ENCODE measurements around the gene IL23A. TPM values are rescaled to one million over a fixed set of nuclear protein-coding genes. Genes with fewer than 3 reads are reported as not detected.

Gene IL23A
- total and polyA plus RNA-seq, 10 of the 15 experiments (the other 5 are each of a cell fraction or from before 2014, with no cell fraction given): 3.3 to 11.1 (median 5.2) TPM

- intact Hi-C loops (cut with micrococcal nuclease; ENCODE audit: unreplicated experiment): no loop called here
These were observed 41.3 kb upstream of the IL23A start for GRCh38 chr12:56297400-56297799.

GRCh38 chr12:56298828-56299227, 39.9 kb upstream of the IL23A start:
- peak overlapping the region; percentile 93 for H3K4me3 ChIP-seq
- TF ChIP-seq, protein P1, sequence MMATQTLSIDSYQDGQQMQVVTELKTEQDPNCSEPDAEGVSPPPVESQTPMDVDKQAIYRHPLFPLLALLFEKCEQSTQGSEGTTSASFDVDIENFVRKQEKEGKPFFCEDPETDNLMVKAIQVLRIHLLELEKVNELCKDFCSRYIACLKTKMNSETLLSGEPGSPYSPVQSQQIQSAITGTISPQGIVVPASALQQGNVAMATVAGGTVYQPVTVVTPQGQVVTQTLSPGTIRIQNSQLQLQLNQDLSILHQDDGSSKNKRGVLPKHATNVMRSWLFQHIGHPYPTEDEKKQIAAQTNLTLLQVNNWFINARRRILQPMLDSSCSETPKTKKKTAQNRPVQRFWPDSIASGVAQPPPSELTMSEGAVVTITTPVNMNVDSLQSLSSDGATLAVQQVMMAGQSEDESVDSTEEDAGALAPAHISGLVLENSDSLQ (IDR thresholded peaks at IDR 0.05): peak; percentile 89
- TF ChIP-seq BACH1 (IDR thresholded peaks at IDR 0.05; ENCODE audit: borderline replicate concordance): no peak
- intact Hi-C loops (cut with micrococcal nuclease; ENCODE audit: unreplicated experiment) (no loop called here), in situ Hi-C loops (cut with MboI) (no loop called here)
- H2AFZ ChIP-seq (ENCODE audit: control insufficient read depth, low read depth, low read length): peak overlapping the region; percentile 79; the same call in 1 of the 2 replicates
- peaks cover 55% of the 10 kb centered on the region for H3K79me2 ChIP-seq (ENCODE audit: control insufficient read depth, insufficient read depth, low read length)
- DNase-seq (ENCODE audit: low read depth, low spot score) (no peak), FAIRE-seq (no peak), ATAC-seq (no peak)
- H4K20me1 ChIP-seq (ENCODE audit: control insufficient read depth, insufficient read depth): no peaks in the 10 kb centered on the region
- POLR2A ChIA-PET: interaction anchor here (1.0 to 2.2 kb wide), 9 partner anchors 9 to 152 kb away, joined by 3 to 8 read pairs (median 4); partner anchors contain the start of genes CNPY2, COQ10A, IL23A and PAN2
- 0 out of 4 replicates have a peak, but pooled peaks cover 0 to under 1% of the 10 kb centered on the region in 2 experiments for H3K36me3 ChIP-seq (ENCODE audit: control insufficient read depth in 2 of 2, insufficient read depth in 2 of 2, low read length in 1 of 2)
- H3K27me3 ChIP-seq (replicated peaks in 1 of 2; ENCODE audit: control insufficient read depth in 2 of 2, insufficient read depth in 2 of 2, low read length in 1 of 2): no peaks in the 10 kb centered on the region
- WGBS (ENCODE audit: insufficient coverage, insufficient replicate concordance, low lambda C conversion rate, missing lambda C conversion rate): 58% methylated on average over 5 of the region's 5 CpGs
- H3K9ac ChIP-seq (ENCODE audit: control insufficient read depth, insufficient read depth, low read length): peak overlapping the region; percentile 81; the same call in 1 of the 2 replicates
- no TSS peak for BruUV-seq (replicated peaks)
- H3K9me3 ChIP-seq (replicated peaks; ENCODE audit: control insufficient read depth, insufficient read depth, low read length): no peaks in the 10 kb centered on the region
- peak overlapping the region; percentile 70 for H3K4me2 ChIP-seq (ENCODE audit: control insufficient read depth, insufficient read depth)
- peaks cover 32% of the 10 kb centered on the region for H3K4me1 ChIP-seq (ENCODE audit: control insufficient read depth, insufficient read depth, low read length)
- RAD21 ChIA-PET (ENCODE audit: unreplicated experiment): interaction anchor here (0.8 to 1.4 kb wide), 4 partner anchors 32 to 166 kb away, joined by 3 to 5 read pairs (median 4); partner anchors contain the start of gene COQ10A
- CTCF ChIA-PET: interaction anchor here (0.5 to 2.0 kb wide), 12 partner anchors 9 to 373 kb away, joined by 3 to 7 read pairs (median 3); partner anchors contain the start of genes ANKRD52, CNPY2, COQ10A and RNF41
- SMC1A ChIA-PET (ENCODE audit: uncharacterized antibody, unreplicated experiment): interaction anchor here (1.0 to 2.8 kb wide), 8 partner anchors 10 to 165 kb away, joined by 3 to 14 read pairs (median 4); partner anchors contain the start of gene PAN2
- H3K27ac ChIP-seq (ENCODE audit: control insufficient read depth, insufficient read depth): peak overlapping the region; percentile 75

More at GRCh38 chr12:56297400-56297799, 41.3 kb upstream of the IL23A start:
- in situ Hi-C loops (cut with MboI): no loop called here
- H3K27ac ChIP-seq (ENCODE audit: control insufficient read depth, insufficient read depth): peak overlapping the region; percentile 7; the same call in 1 of the 2 replicates
- no peak for ATAC-seq
- no peak overlapping the region for H3K9ac ChIP-seq (ENCODE audit: control insufficient read depth, insufficient read depth, low read length)
- H3K9me3 ChIP-seq (replicated peaks; ENCODE audit: control insufficient read depth, insufficient read depth, low read length): no peaks in the 10 kb centered on the region
- H3K27me3 ChIP-seq (replicated peaks in 1 of 2; ENCODE audit: control insufficient read depth in 2 of 2, insufficient read depth in 2 of 2, low read length in 1 of 2): no peaks in the 10 kb centered on the region
- POLR2A ChIA-PET: interaction anchor here (0.5 to 2.2 kb wide), 6 partner anchors 19 to 253 kb away, joined by 3 to 8 read pairs (median 5); partner anchors contain the start of genes CNPY2 and COQ10A
- DNase-seq (ENCODE audit: low read depth, low spot score): no peak
- no peak for FAIRE-seq
- H3K4me2 ChIP-seq (ENCODE audit: control insufficient read depth, insufficient read depth): peak overlapping the region; percentile 70
- H3K4me1 ChIP-seq (ENCODE audit: control insufficient read depth, insufficient read depth, low read length): peaks cover 27% of the 10 kb centered on the region
- SMC1A ChIA-PET (ENCODE audit: uncharacterized antibody, unreplicated experiment): interaction anchor here (1.0 to 2.8 kb wide), 9 partner anchors 12 to 178 kb away, joined by 3 to 14 read pairs (median 4); no protein-coding TSS in a partner anchor
- CTCF ChIA-PET: interaction anchor here (0.6 to 2.0 kb wide), 10 partner anchors 10 to 340 kb away, joined by 3 to 7 read pairs (median 4); partner anchors contain the start of genes COQ10A and RNF41
- H2AFZ ChIP-seq (ENCODE audit: control insufficient read depth, low read depth, low read length): no peak overlapping the region
- H4K20me1 ChIP-seq (ENCODE audit: control insufficient read depth, insufficient read depth): no peaks in the 10 kb centered on the region
- H3K79me2 ChIP-seq (ENCODE audit: control insufficient read depth, insufficient read depth, low read length): peaks cover 62% of the 10 kb centered on the region
- 28% methylated on average over 8 of the region's 8 CpGs for WGBS (ENCODE audit: insufficient coverage, insufficient replicate concordance, low lambda C conversion rate, missing lambda C conversion rate)
- peak overlapping the region; percentile 93 for H3K4me3 ChIP-seq
- TF ChIP-seq, protein P1 (IDR thresholded peaks at IDR 0.05): peak; percentile 34; the same call in 1 of the 2 replicates
- no peak for TF ChIP-seq STAT1 (conservative IDR thresholded peaks at IDR 0.05)
- RAD21 ChIA-PET (ENCODE audit: unreplicated experiment): interaction anchor here (0.8 to 1.0 kb wide), 2 partner anchors 36 to 91 kb away, joined by 3 read pairs; no protein-coding TSS in a partner anchor
- H3K36me3 ChIP-seq (ENCODE audit: control insufficient read depth in 2 of 2, insufficient read depth in 2 of 2, low read length in 1 of 2): peaks cover 0 to 10% of the 10 kb centered on the region in 2 experiments; a peak in 1 of 4 replicates
- no TSS peak for BruUV-seq (replicated peaks)
